Kidney epithelial cell (primary cell): ENCODE results near the gene HINT2. TPM values are rescaled to one million over a fixed set of nuclear protein-coding genes. Genes with fewer than 3 reads are reported as not detected.

Experiments
- DNase-seq: peaks from one replicate; pipeline ENCODE4 v3.0.0-alpha.2; 2010; ENCODE audit warnings: low read depth
- H3K27me3 ChIP-seq: 2 replicates; pipeline ENCODE4 v1.6.0; 2011; ENCODE audit warnings: low read length; ENCODE audit not compliant: control insufficient read depth, insufficient read depth
- H3K36me3 ChIP-seq: 2 replicates; pipeline ENCODE4 v1.5.1; 2011; ENCODE audit warnings: low read length; ENCODE audit not compliant: control insufficient read depth, insufficient read depth
- H3K4me3 ChIP-seq: 2 replicates; pipeline ENCODE4 v1.5.1; 2011; ENCODE audit warnings: low read depth, mild to moderate bottlenecking, control low read depth, low read length
- CTCF ChIP-seq: IDR thresholded peaks from 2 replicates; pipeline ENCODE4 v1.5.1; 2011; ENCODE audit warnings: mild to moderate bottlenecking, moderate library complexity, low read length, control low read depth, inconsistent platforms; ENCODE audit not compliant: insufficient read depth, poor library complexity, severe bottlenecking
- total RNA-seq: library from RNA; depleted of rRNA; stranded (reverse); fragments of >200 nt; gene quantifications from 2 replicates; pipeline ENCODE4 v1.2.3, GENCODE V29; 2015

Gene HINT2
- total RNA-seq, 1 donor from 2014 or later = 54.9 TPM

- Histone ChIP-seq H3K27me3 (no peaks in the 10 kb centered on the region), H3K4me3 (no peak overlapping the region), H3K36me3 (no peaks in the 10 kb centered on the region)
- no peak for TF ChIP-seq CTCF
- DNase-seq = no peak
Observed at GRCh38 chr9:35822926-35823325, 8.1 kb upstream of the HINT2 start.

- H3K27me3 ChIP-seq = no peaks in the 10 kb centered on the region
- TF ChIP-seq CTCF = no peak
- no peak for DNase-seq
- no peaks in the 10 kb centered on the region for H3K36me3 ChIP-seq
- H3K4me3 ChIP-seq = no peak overlapping the region
Observed at GRCh38 chr9:35820076-35820475, 5.2 kb upstream of the HINT2 start.

- Histone ChIP-seq H3K27me3 (no peaks in the 10 kb centered on the region), H3K4me3 (no peak overlapping the region), H3K36me3 (no peaks in the 10 kb centered on the region)
- TF ChIP-seq CTCF = no peak
- DNase-seq = no peak
Observed at GRCh38 chr9:35818341-35818740, 3.5 kb upstream of the HINT2 start.

- no peak for DNase-seq
- H3K4me3 ChIP-seq = no peak overlapping the region
- no peaks in the 10 kb centered on the region for H3K36me3 ChIP-seq
- TF ChIP-seq CTCF = no peak
- H3K27me3 ChIP-seq = no peaks in the 10 kb centered on the region
Observed at GRCh38 chr9:35816708-35817107, 1.9 kb upstream of the HINT2 start.

- Histone ChIP-seq H3K27me3 (no peaks in the 10 kb centered on the region), H3K4me3 (peak overlapping the region; percentile 95), H3K36me3 (no peaks in the 10 kb centered on the region)
- peak; percentile 51 for TF ChIP-seq CTCF
- no peak for DNase-seq
Observed at GRCh38 chr9:35814106-35814840, 569 bp downstream of the HINT2 start.
